GM23338 (cell line): ENCODE data around the gene ANXA6. TPM values are rescaled to one million over a fixed set of nuclear protein-coding genes. Genes with fewer than 3 reads are reported as not detected.

ENCODE experiments used
- ATAC-seq: fragments of 200-7000 bp; cut with Tn5 transposase; 3 replicates; pipeline ENCODE4 v1.9.1; 2020
- DNase-seq: peaks from one replicate; pipeline ENCODE4 v3.0.0-alpha.2; 2015; ENCODE audit warnings: low spot score
- H2AFZ ChIP-seq: fragments of 200-600 bp; sonication (generic); 2 replicates; pipeline ENCODE4 v1.8.0; 2016; ENCODE audit warnings: antibody characterized with exemption, mild to moderate bottlenecking, moderate library complexity
- H3F3A ChIP-seq: fragments of 200-600 bp; sonication (generic); replicated peaks from 2 replicates; pipeline ENCODE4 v1.8.0; 2017; ENCODE audit warnings: antibody characterized with exemption, mixed run types, low read depth
- H3K27ac ChIP-seq: fragments of 200-600 bp; sonication (generic); 2 replicates; pipeline ENCODE4 v1.6.1; 2016; ENCODE audit warnings: low read depth
- H3K27me3 ChIP-seq: fragments of 200-600 bp; sonication (generic); 2 replicates; pipeline ENCODE4 v1.8.0; 2016; ENCODE audit warnings: mild to moderate bottlenecking, mixed run types, moderate library complexity; ENCODE audit not compliant: insufficient read depth
- H3K36me3 ChIP-seq: fragments of 200-600 bp; sonication (generic); 2 replicates; pipeline ENCODE4 v1.8.0; 2016; ENCODE audit warnings: mild to moderate bottlenecking; ENCODE audit not compliant: insufficient read depth
- H3K4me1 ChIP-seq: fragments of 200-600 bp; sonication (generic); 2 replicates; pipeline ENCODE4 v1.8.0; 2016; ENCODE audit warnings: mild to moderate bottlenecking, moderate library complexity; ENCODE audit not compliant: insufficient read depth
- H3K4me2 ChIP-seq: fragments of 200-600 bp; sonication (generic); 2 replicates; pipeline ENCODE4 v1.7.1; 2017; ENCODE audit warnings: mixed run types
- H3K4me3 ChIP-seq: fragments of 200-600 bp; sonication (generic); 2 replicates; pipeline ENCODE4 v1.6.1; 2016; ENCODE audit warnings: mixed run types
- H3K79me2 ChIP-seq: fragments of 200-600 bp; sonication (generic); replicated peaks from 2 replicates; pipeline ENCODE4 v1.8.0; 2017; ENCODE audit warnings: mild to moderate bottlenecking; ENCODE audit not compliant: insufficient read depth
- H3K9me2 ChIP-seq: fragments of 200-600 bp; sonication (generic); 2 replicates; pipeline ENCODE4 v1.8.0; 2017; ENCODE audit not compliant: insufficient read depth
- H4K20me1 ChIP-seq: fragments of 200-600 bp; sonication (generic); replicated peaks from 2 replicates; pipeline ENCODE4 v1.8.0; 2017; ENCODE audit warnings: mild to moderate bottlenecking; ENCODE audit not compliant: insufficient read depth
- H3K27ac Mint-ChIP-seq: 2 replicates; pipeline ENCODE4 v1.8.0; 2020; ENCODE audit warnings: inconsistent platforms, mild to moderate bottlenecking, moderate library complexity, mixed read lengths
- H3K27me3 Mint-ChIP-seq: 3 replicates; pipeline ENCODE4 v1.8.0; 2022; ENCODE audit warnings: low read depth, mild to moderate bottlenecking, moderate library complexity, mixed read lengths, inconsistent platforms; ENCODE audit not compliant: insufficient read depth, poor library complexity
- H3K36me3 Mint-ChIP-seq: 3 replicates; pipeline ENCODE4 v1.8.0; 2021; ENCODE audit warnings: low read depth, mild to moderate bottlenecking, inconsistent platforms, moderate library complexity, mixed read lengths
- H3K4me1 Mint-ChIP-seq: 3 replicates; pipeline ENCODE4 v1.8.0; 2020; ENCODE audit warnings: mild to moderate bottlenecking, inconsistent platforms, mixed read lengths
- H3K4me3 Mint-ChIP-seq: 3 replicates; pipeline ENCODE4 v1.8.0; 2021; ENCODE audit warnings: moderate library complexity, mild to moderate bottlenecking, inconsistent platforms, mixed read lengths
- H3K9me3 Mint-ChIP-seq: 3 replicates; pipeline ENCODE4 v1.8.0; 2020; ENCODE audit warnings: moderate library complexity, mild to moderate bottlenecking, inconsistent platforms, mixed read lengths
- CTCF ChIP-seq, 2 experiments: fragments of 200-600 bp in 1 of 2; sonication (generic) in 1 of 2; conservative IDR thresholded peaks; 2 replicates each; pipeline versions ENCODE4 v1.5.1 to v1.6.1; 2016 to 2017; ENCODE audit warnings: antibody characterized with exemption in 2 of 2, low read depth in 2 of 2, mild to moderate bottlenecking in 2 of 2, moderate library complexity in 1 of 2
- EZH2 ChIP-seq: fragments of 200-600 bp; sonication (generic); IDR thresholded peaks from one replicate; pipeline ENCODE4 v1.8.0; 2017; ENCODE audit warnings: antibody characterized with exemption, mild to moderate bottlenecking, low read depth; ENCODE audit not compliant: unreplicated experiment
- EZH2phosphoT487 ChIP-seq: fragments of 200-600 bp; sonication (generic); IDR thresholded peaks from one replicate; pipeline ENCODE4 v1.8.1; 2018; ENCODE audit warnings: antibody characterized with exemption; ENCODE audit not compliant: unreplicated experiment
- POLR2AphosphoS5 ChIP-seq: IDR thresholded peaks from 2 replicates; pipeline ENCODE4 v1.6.1; 2016; ENCODE audit warnings: antibody characterized with exemption, low read depth
- REST ChIP-seq: IDR thresholded peaks from one replicate; pipeline ENCODE4 v1.6.1; 2018; ENCODE audit warnings: antibody characterized with exemption; ENCODE audit not compliant: unreplicated experiment
- STAT1 ChIP-seq: IDR thresholded peaks from one replicate; pipeline ENCODE4 v1.6.1; 2016; ENCODE audit warnings: antibody characterized with exemption; ENCODE audit not compliant: unreplicated experiment
- ZNF462 ChIP-seq: fragments of 250-450 bp; sonication (Bioruptor Pico); IDR thresholded peaks from 2 replicates; pipeline ENCODE4 v1.5.0; 2020; ENCODE audit warnings: mild to moderate bottlenecking, moderate library complexity
- polyA plus RNA-seq: library from polyadenylated mRNA; unstranded; fragments of >200 nt; fragmentation: Nextera tagmentation; extraction: Ambion mirVana; gene quantifications from 2 replicates; pipeline ENCODE4 v1.2.1, GENCODE V29; 2016
- total RNA-seq: library from RNA; depleted of rRNA; stranded (reverse); fragments of >200 nt; shearing (Covaris generic); gene quantifications from 2 replicates; pipeline ENCODE4 v1.2.3, GENCODE V29; 2014

Gene ANXA6
- total and polyA plus RNA-seq, 2 experiments from 2014 or later: 26.5 to 110 TPM

- no peak for TF ChIP-seq ZNF462 (CRISPR knock-in tag)
- TF ChIP-seq EZH2phosphoT487: no peak
- TF ChIP-seq EZH2: no peak
Measured at GRCh38 chr5:151118913-151119575, 38.5 kb downstream of the ANXA6 start (continued).

- H3K27me3 ChIP-seq: no peaks in the 10 kb centered on the region
- H3K4me1 ChIP-seq: no peaks in the 10 kb centered on the region
- no peaks in the 10 kb centered on the region for H3K79me2 ChIP-seq
- Mint-ChIP-seq H3K9me3 (no peaks in the 10 kb centered on the region), H3K4me3 (no peak overlapping the region), H3K36me3 (peaks cover 6% of the 10 kb centered on the region; the same call in 2 of the 3 replicates), H3K27ac (no peak overlapping the region), H3K4me1 (peaks cover 3% of the 10 kb centered on the region; the same call in 2 of the 3 replicates), H3K27me3 (peaks cover 7% of the 10 kb centered on the region)
- no peak for TF ChIP-seq STAT1
- TF ChIP-seq CTCF (conservative IDR thresholded peaks at IDR 0.05; ENCODE audit: low read depth in 2 of 2): peak; percentile 96 to 97
- no peak for TF ChIP-seq POLR2AphosphoS5
- no peak for TF ChIP-seq REST
- no peak for TF ChIP-seq EZH2
- peak; percentile 84 for DNase-seq
- no peak overlapping the region for H3K4me3 ChIP-seq
- H3K36me3 ChIP-seq: no peaks in the 10 kb centered on the region
- no peaks in the 10 kb centered on the region for H3K9me2 ChIP-seq
- H3F3A ChIP-seq: no peaks in the 10 kb centered on the region
- H4K20me1 ChIP-seq: no peaks in the 10 kb centered on the region
- H3K4me2 ChIP-seq: no peak overlapping the region
- H3K27ac ChIP-seq: no peak overlapping the region
- peak; percentile 83 for ATAC-seq
- no peak overlapping the region for H2AFZ ChIP-seq
Measured at GRCh38 chr5:151115272-151115905, 42.2 kb downstream of the ANXA6 start.
